ENCODE results near the gene HOXA3. TPM values are rescaled to one million over a fixed set of nuclear protein-coding genes. Genes with fewer than 3 reads are reported as not detected.

HOXA3 gene
- total and polyA plus RNA-seq, 2 of the 13 experiments (the other 11 are each of a cell fraction or from before 2014, with no cell fraction given): 2.9 to 4.6 TPM

- 0 out of 2 replicates have a peak, but pooled peaks have one; percentile 7 for TF ChIP-seq ZNF574 (CRISPR knock-in tag; IDR thresholded peaks at IDR 0.05)
- TF ChIP-seq PRDM15 (CRISPR knock-in tag; IDR thresholded peaks at IDR 0.05): no peak
- no peak for TF ChIP-seq TERF1 (CRISPR knock-in tag; IDR thresholded peaks at IDR 0.05)
- peak; percentile 65 for TF ChIP-seq ARID5B (CRISPR knock-in tag; IDR thresholded peaks at IDR 0.05)
- TF ChIP-seq TARDBP (CRISPR knock-in tag; IDR thresholded peaks at IDR 0.05): no peak
- TF ChIP-seq ZKSCAN1 (IDR thresholded peaks at IDR 0.05; ENCODE audit: low read length): no peak
- TF ChIP-seq FOXO1 (CRISPR knock-in tag; IDR thresholded peaks at IDR 0.05): no peak
- TF ChIP-seq ZNF282 (IDR thresholded peaks at IDR 0.05; ENCODE audit: partially characterized antibody): no peak
- TF ChIP-seq ZNF224 (CRISPR knock-in tag; IDR thresholded peaks at IDR 0.05): no peak
- TF ChIP-seq ZNF3 (CRISPR knock-in tag; IDR thresholded peaks at IDR 0.05): no peak
- 0 out of 2 replicates have a peak, but pooled peaks have one; percentile 28 for TF ChIP-seq SMAD3 (CRISPR knock-in tag; IDR thresholded peaks at IDR 0.05)
- 0 out of 2 replicates have a peak, but pooled peaks have one; percentile 21 for TF ChIP-seq NR2C2 (CRISPR knock-in tag; IDR thresholded peaks at IDR 0.05; ENCODE audit: borderline replicate concordance)
- 0 out of 2 replicates have a peak, but pooled peaks have one; percentile 13 for TF ChIP-seq HIVEP1 (CRISPR knock-in tag; IDR thresholded peaks at IDR 0.05)
- TF ChIP-seq ZNF17 (CRISPR knock-in tag; IDR thresholded peaks at IDR 0.05): no peak
- no peak for TF ChIP-seq ZNF274 (CRISPR knock-in tag; IDR thresholded peaks at IDR 0.05)
- 0 out of 2 replicates have a peak, but pooled peaks have one; percentile 31 for TF ChIP-seq ZNF879 (CRISPR knock-in tag; IDR thresholded peaks at IDR 0.05)
- no peak for TF ChIP-seq TAF1 (CRISPR knock-in tag; IDR thresholded peaks at IDR 0.05)
- no peak for TF ChIP-seq ZNF160 (CRISPR knock-in tag; IDR thresholded peaks at IDR 0.05)
- TF ChIP-seq CEBPG (CRISPR knock-in tag; IDR thresholded peaks at IDR 0.05): peak; percentile 96
- TF ChIP-seq RFXAP (CRISPR knock-in tag; IDR thresholded peaks at IDR 0.05; ENCODE audit: borderline replicate concordance): no peak
- no peak for TF ChIP-seq ZNF496 (CRISPR knock-in tag; IDR thresholded peaks at IDR 0.05; ENCODE audit: insufficient replicate concordance)
These were observed 29.3 kb downstream of the HOXA3 start (continued) for GRCh38 chr7:27123007-27123476.

Data from HepG2 (cell line).